Measurements from ENCODE around the gene B4GALT5. TPM values are rescaled to one million over a fixed set of nuclear protein-coding genes. Genes with fewer than 3 reads are reported as not detected.

B4GALT5 gene
- total RNA-seq, 1 experiment from 2014 or later: 77.0 TPM

DNA sequence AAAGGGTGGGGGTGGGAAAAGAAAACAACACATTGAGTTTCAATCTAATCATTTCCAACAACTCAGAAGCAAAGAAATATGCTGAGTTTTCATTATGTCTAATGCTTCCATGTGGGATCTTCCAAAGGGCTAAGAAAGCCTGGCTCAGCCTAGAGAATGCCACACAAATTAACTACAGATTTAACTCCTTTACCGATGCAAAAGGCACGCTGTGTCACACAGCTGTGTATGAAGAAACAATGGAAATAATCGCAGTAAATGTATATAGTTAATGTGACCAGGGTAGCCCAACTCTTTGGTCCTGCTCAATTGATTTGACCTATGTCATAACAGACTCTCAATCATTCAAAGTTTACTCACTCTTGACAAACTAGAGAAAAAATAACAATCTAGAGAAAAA is 17.8 kb downstream of the B4GALT5 start:
- H2BK5ac ChIP-seq (ENCODE audit: insufficient read length, low read length): no peak overlapping the region
- no peak overlapping the region for H3K4ac ChIP-seq (ENCODE audit: low read depth, low read length)
- H2AK5ac ChIP-seq (ENCODE audit: insufficient read length, low read length): no peak overlapping the region
- peaks cover 24% of the 10 kb centered on the region for H3K4me1 ChIP-seq (ENCODE audit: insufficient read depth, low read length)
- peaks cover 2% of the 10 kb centered on the region for H4K20me1 ChIP-seq (ENCODE audit: control insufficient read depth, insufficient read depth, insufficient read length)
- Mint-ChIP-seq H3K36me3 (ENCODE audit: insufficient read depth in 1 of 3, low read depth in 3 of 3) (no peaks in the 10 kb centered on the region), H3K4me3 (no peak overlapping the region), H3K4me1 (peaks cover 69 to 79% of the 10 kb centered on the region in 2 experiments), H3K27me3 (ENCODE audit: low read depth) (no peaks in the 10 kb centered on the region), H3K27ac (peak overlapping the region in 2 of 3 experiments; percentile 25 to 80; a peak in 1 of 7 replicates), H3K9me3 (no peaks in the 10 kb centered on the region)
- TF ChIP-seq, protein P1, sequence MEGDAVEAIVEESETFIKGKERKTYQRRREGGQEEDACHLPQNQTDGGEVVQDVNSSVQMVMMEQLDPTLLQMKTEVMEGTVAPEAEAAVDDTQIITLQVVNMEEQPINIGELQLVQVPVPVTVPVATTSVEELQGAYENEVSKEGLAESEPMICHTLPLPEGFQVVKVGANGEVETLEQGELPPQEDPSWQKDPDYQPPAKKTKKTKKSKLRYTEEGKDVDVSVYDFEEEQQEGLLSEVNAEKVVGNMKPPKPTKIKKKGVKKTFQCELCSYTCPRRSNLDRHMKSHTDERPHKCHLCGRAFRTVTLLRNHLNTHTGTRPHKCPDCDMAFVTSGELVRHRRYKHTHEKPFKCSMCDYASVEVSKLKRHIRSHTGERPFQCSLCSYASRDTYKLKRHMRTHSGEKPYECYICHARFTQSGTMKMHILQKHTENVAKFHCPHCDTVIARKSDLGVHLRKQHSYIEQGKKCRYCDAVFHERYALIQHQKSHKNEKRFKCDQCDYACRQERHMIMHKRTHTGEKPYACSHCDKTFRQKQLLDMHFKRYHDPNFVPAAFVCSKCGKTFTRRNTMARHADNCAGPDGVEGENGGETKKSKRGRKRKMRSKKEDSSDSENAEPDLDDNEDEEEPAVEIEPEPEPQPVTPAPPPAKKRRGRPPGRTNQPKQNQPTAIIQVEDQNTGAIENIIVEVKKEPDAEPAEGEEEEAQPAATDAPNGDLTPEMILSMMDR (conservative IDR thresholded peaks at IDR 0.05): no peak
- H2BK12ac ChIP-seq (ENCODE audit: insufficient read length, low read depth, low read length): no peak overlapping the region
- H2BK15ac ChIP-seq (ENCODE audit: low read depth, low read length): no peak overlapping the region
- H2BK20ac ChIP-seq (ENCODE audit: low read depth, low read length, poor library complexity, severe bottlenecking): no peak overlapping the region
- peaks cover 75% of the 10 kb centered on the region for H3K79me2 ChIP-seq (ENCODE audit: insufficient read depth, low read length)
- no peak overlapping the region for H3T11ph ChIP-seq (ENCODE audit: low read length)
- H3K23ac ChIP-seq (ENCODE audit: insufficient read length, low read depth, low read length): no peak overlapping the region
- H3K79me1 ChIP-seq (ENCODE audit: insufficient read depth, low read depth, low read length, poor library complexity, severe bottlenecking): peaks cover 5% of the 10 kb centered on the region
- no peak overlapping the region for H4K8ac ChIP-seq (replicated peaks; ENCODE audit: insufficient read length, low read depth, low read length)
- no peak overlapping the region for H4K91ac ChIP-seq (ENCODE audit: insufficient read length, low read depth, low read length)
- WGBS (ENCODE audit: extremely low coverage, insufficient read length, low lambda C conversion rate): no CpG with 5 or more reads among the region's 3 CpGs
- H2AFZ ChIP-seq (ENCODE audit: low read length): no peak overlapping the region
- no peak overlapping the region for H4K5ac ChIP-seq (ENCODE audit: insufficient read length, low read depth, low read length)
- no peak overlapping the region for H3K4me2 ChIP-seq (ENCODE audit: insufficient read depth, insufficient read length, low read length)
- H3K9ac ChIP-seq (ENCODE audit: extremely low read depth, insufficient read length, low read length): no peak overlapping the region
- no peaks in the 10 kb centered on the region for H3K23me2 ChIP-seq (ENCODE audit: insufficient read length, low read depth, low read length, poor library complexity, severe bottlenecking)
- H3K14ac ChIP-seq (ENCODE audit: insufficient read depth, low read length): no peak overlapping the region
- H2BK120ac ChIP-seq (ENCODE audit: low read depth, low read length, poor library complexity, severe bottlenecking): no peak overlapping the region
- no peak for DNase-seq
- no peak overlapping the region for H3K56ac ChIP-seq (ENCODE audit: insufficient read length, low read depth, low read length)
- no peaks in the 10 kb centered on the region for H3K9me3 ChIP-seq (ENCODE audit: control insufficient read depth, low read depth, low read length)
- no peak overlapping the region for H3K18ac ChIP-seq (ENCODE audit: insufficient read length, low read depth, low read length)
- no peaks in the 10 kb centered on the region for H3K27me3 ChIP-seq (ENCODE audit: insufficient read depth, low read length)
- H3K27ac ChIP-seq (ENCODE audit: insufficient read length, low read depth, low read length): no peak overlapping the region
